Astrocyte (in vitro differentiated cells and primary cell): ENCODE results near the gene TAMALIN. TPM values are rescaled to one million over a fixed set of nuclear protein-coding genes. Genes with fewer than 3 reads are reported as not detected.

Experiments
- DNase-seq: peaks from one replicate; pipeline ENCODE4 v3.0.0-alpha.2; 2010; ENCODE audit warnings: low read depth
- FAIRE-seq: peaks from 2 replicates; lab custom pipeline; 2011; peaks lifted over from hg19 to GRCh38; lab: Jason Lieb, UNC
- H2AFZ ChIP-seq: 2 replicates; pipeline ENCODE4 v1.6.0; 2012; ENCODE audit warnings: low read depth, low read length, inconsistent platforms
- H3K27ac ChIP-seq: 2 replicates; pipeline ENCODE4 v1.5.1; 2011; ENCODE audit warnings: low read depth, low read length, inconsistent platforms
- H3K27me3 ChIP-seq: 2 replicates; pipeline ENCODE4 v1.6.0; 2011; ENCODE audit warnings: low read length, inconsistent platforms; ENCODE audit not compliant: insufficient read depth
- H3K36me3 ChIP-seq: 2 replicates; pipeline ENCODE4 v1.5.1; 2011; ENCODE audit warnings: low read length, inconsistent platforms; ENCODE audit not compliant: insufficient read depth
- H3K4me1 ChIP-seq: 2 replicates; pipeline ENCODE4 v1.5.1; 2011; ENCODE audit warnings: low read length, inconsistent platforms; ENCODE audit not compliant: insufficient read depth
- H3K4me2 ChIP-seq: 2 replicates; pipeline ENCODE4 v1.6.0; 2012; ENCODE audit warnings: low read length, inconsistent platforms
- H3K4me3 ChIP-seq: 2 replicates; pipeline ENCODE4 v1.5.1; 2011; ENCODE audit warnings: low read depth, mild to moderate bottlenecking, low read length, inconsistent platforms; ENCODE audit not compliant: insufficient read depth
- H3K79me2 ChIP-seq: 2 replicates; pipeline ENCODE4 v1.6.0; 2012; ENCODE audit warnings: mild to moderate bottlenecking, low read length, inconsistent platforms; ENCODE audit not compliant: insufficient read depth
- H3K9ac ChIP-seq: 2 replicates; pipeline ENCODE4 v1.6.0; 2012; ENCODE audit warnings: mild to moderate bottlenecking, low read length, inconsistent platforms
- H3K9me3 ChIP-seq: 2 replicates; pipeline ENCODE4 v1.5.1; 2012; ENCODE audit warnings: low read depth, mild to moderate bottlenecking, low read length, inconsistent platforms; ENCODE audit not compliant: insufficient read depth
- H4K20me1 ChIP-seq: 2 replicates; pipeline ENCODE4 v1.6.0; 2012; ENCODE audit warnings: low read length, inconsistent platforms; ENCODE audit not compliant: insufficient read depth
- H3K27ac Mint-ChIP-seq: one replicate; pipeline ENCODE4 v1.8.0; 2021; ENCODE audit warnings: mild to moderate bottlenecking, mixed read lengths; ENCODE audit not compliant: unreplicated experiment
- H3K27me3 Mint-ChIP-seq: one replicate; pipeline ENCODE4 v1.8.0; 2021; ENCODE audit warnings: low read depth, mixed read lengths; ENCODE audit not compliant: unreplicated experiment
- H3K36me3 Mint-ChIP-seq: one replicate; pipeline ENCODE4 v1.8.0; 2021; ENCODE audit warnings: low read depth, mixed read lengths; ENCODE audit not compliant: unreplicated experiment
- H3K4me1 Mint-ChIP-seq: one replicate; pipeline ENCODE4 v1.8.0; 2021; ENCODE audit warnings: low read depth, mixed read lengths; ENCODE audit not compliant: unreplicated experiment
- H3K4me3 Mint-ChIP-seq: one replicate; pipeline ENCODE4 v1.8.0; 2021; ENCODE audit warnings: mild to moderate bottlenecking, moderate library complexity, mixed read lengths; ENCODE audit not compliant: unreplicated experiment
- H3K9me3 Mint-ChIP-seq: one replicate; pipeline ENCODE4 v1.8.0; 2021; ENCODE audit warnings: mild to moderate bottlenecking, mixed read lengths; ENCODE audit not compliant: unreplicated experiment
- EZH2 ChIP-seq: IDR thresholded peaks from 2 replicates; pipeline ENCODE4 v1.6.1; 2012; ENCODE audit warnings: mild to moderate bottlenecking, low read length, inconsistent platforms; ENCODE audit not compliant: insufficient read depth
- total RNA-seq: library from RNA; stranded (reverse); gene quantifications from 2 replicates; pipeline ENCODE4 v1.2.1, GENCODE V29; 2021
- TF ChIP-seq, protein P1 (sequence below): IDR thresholded peaks from 2 replicates; pipeline ENCODE4 v1.5.1; 2011; ENCODE audit warnings: low read depth, mild to moderate bottlenecking, inconsistent platforms, low read length, moderate library complexity; ENCODE audit not compliant: insufficient read depth

Gene TAMALIN
- total RNA-seq, 1 donor from 2014 or later, result 9.6 TPM

DNA sequence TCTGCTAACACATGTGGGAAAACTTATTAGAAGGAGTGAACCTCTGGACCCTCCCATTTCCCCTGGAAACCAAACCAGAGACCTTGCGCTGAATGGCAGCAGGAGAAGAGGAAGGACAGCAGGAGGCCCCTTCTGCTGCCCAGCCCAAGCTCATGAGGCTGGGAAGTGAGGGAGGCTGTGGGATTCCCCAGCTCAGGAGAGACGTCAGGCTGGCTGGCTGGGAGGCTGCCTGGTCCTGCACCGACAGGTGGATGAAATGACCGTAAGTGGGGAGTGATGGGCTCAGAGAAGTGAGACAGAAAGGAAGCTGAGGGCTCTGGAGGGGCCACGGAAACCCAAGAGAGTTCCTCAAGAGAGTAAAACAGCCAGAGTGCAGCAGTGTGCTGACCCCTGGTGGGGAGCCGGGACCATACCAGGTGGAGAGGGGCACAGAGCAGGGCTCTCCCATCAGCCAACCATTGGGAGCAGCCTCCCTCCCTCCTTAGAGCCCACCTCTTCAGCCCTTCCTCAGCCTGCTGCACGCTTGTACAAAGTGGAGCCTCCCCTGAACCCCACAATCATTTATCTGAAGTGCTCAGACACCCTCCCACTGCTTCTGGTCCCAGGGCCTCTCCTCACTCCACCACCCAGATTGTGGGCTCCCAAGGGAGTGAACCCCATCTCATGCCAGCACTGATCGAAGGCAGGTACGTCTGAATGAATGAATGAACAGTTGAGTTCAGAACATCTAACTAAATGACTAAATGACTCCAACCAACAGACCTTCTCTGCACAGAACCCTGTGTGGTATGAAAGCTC lies 14.0 kb downstream of the TAMALIN start:
- Histone ChIP-seq H2AFZ (no peak overlapping the region), H3K79me2 (no peaks in the 10 kb centered on the region), H3K27ac (no peak overlapping the region), H3K4me1 (peaks cover 15% of the 10 kb centered on the region), H3K4me3 (no peak overlapping the region), H4K20me1 (no peaks in the 10 kb centered on the region), H3K27me3 (no peaks in the 10 kb centered on the region), H3K9ac (no peak overlapping the region), H3K36me3 (no peaks in the 10 kb centered on the region), H3K4me2 (no peak overlapping the region), H3K9me3 (no peaks in the 10 kb centered on the region)
- no peak for DNase-seq
- Mint-ChIP-seq H3K36me3 (peaks cover 6% of the 10 kb centered on the region), H3K4me3 (peak overlapping the region; percentile 35), H3K4me1 (peaks cover 23% of the 10 kb centered on the region), H3K27ac (peak overlapping the region; percentile 66), H3K9me3 (no peaks in the 10 kb centered on the region), H3K27me3 (peaks cover 18% of the 10 kb centered on the region)
- TF ChIP-seq, protein P1, sequence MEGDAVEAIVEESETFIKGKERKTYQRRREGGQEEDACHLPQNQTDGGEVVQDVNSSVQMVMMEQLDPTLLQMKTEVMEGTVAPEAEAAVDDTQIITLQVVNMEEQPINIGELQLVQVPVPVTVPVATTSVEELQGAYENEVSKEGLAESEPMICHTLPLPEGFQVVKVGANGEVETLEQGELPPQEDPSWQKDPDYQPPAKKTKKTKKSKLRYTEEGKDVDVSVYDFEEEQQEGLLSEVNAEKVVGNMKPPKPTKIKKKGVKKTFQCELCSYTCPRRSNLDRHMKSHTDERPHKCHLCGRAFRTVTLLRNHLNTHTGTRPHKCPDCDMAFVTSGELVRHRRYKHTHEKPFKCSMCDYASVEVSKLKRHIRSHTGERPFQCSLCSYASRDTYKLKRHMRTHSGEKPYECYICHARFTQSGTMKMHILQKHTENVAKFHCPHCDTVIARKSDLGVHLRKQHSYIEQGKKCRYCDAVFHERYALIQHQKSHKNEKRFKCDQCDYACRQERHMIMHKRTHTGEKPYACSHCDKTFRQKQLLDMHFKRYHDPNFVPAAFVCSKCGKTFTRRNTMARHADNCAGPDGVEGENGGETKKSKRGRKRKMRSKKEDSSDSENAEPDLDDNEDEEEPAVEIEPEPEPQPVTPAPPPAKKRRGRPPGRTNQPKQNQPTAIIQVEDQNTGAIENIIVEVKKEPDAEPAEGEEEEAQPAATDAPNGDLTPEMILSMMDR, result peak; percentile 59
- no peak for TF ChIP-seq EZH2
- no peak for FAIRE-seq

GRCh38 chr12:52022841-52023181 lies 16.1 kb downstream of the TAMALIN start:
- Histone ChIP-seq H4K20me1 (no peaks in the 10 kb centered on the region), H3K36me3 (no peaks in the 10 kb centered on the region), H3K4me1 (peaks cover 19% of the 10 kb centered on the region), H3K79me2 (no peaks in the 10 kb centered on the region), H3K27me3 (no peaks in the 10 kb centered on the region), H3K4me3 (peak overlapping the region; percentile 42), H3K27ac (no peak overlapping the region), H3K9me3 (no peaks in the 10 kb centered on the region), H2AFZ (peak overlapping the region; percentile 81), H3K4me2 (peak overlapping the region; percentile 89), H3K9ac (peak overlapping the region; percentile 54)
- peaks cover 19% of the 10 kb centered on the region for H3K4me1 Mint-ChIP-seq
- DNase-seq (no peak), FAIRE-seq (no peak)
- H3K9me3 Mint-ChIP-seq, result no peaks in the 10 kb centered on the region
- no peak for TF ChIP-seq EZH2
- TF ChIP-seq, protein P1, result no peak
- no peaks in the 10 kb centered on the region for H3K36me3 Mint-ChIP-seq
- peaks cover 5% of the 10 kb centered on the region for H3K27me3 Mint-ChIP-seq
- peak overlapping the region; percentile 37 for H3K4me3 Mint-ChIP-seq
- H3K27ac Mint-ChIP-seq, result no peak overlapping the region
